GM18909 (cell line): ENCODE measurements around the gene BOC.
A peak's percentile ranks its signal among the peaks of the same experiment; 100 is the strongest.

Experiments
- ATAC-seq: cut with Tn5 transposase; IDR thresholded peaks from one replicate; pipeline ENCODE4 v1.9.1; 2021; ENCODE audit warnings: mild to moderate bottlenecking; ENCODE audit not compliant: unreplicated experiment, poor library complexity

The BOC gene

DNA sequence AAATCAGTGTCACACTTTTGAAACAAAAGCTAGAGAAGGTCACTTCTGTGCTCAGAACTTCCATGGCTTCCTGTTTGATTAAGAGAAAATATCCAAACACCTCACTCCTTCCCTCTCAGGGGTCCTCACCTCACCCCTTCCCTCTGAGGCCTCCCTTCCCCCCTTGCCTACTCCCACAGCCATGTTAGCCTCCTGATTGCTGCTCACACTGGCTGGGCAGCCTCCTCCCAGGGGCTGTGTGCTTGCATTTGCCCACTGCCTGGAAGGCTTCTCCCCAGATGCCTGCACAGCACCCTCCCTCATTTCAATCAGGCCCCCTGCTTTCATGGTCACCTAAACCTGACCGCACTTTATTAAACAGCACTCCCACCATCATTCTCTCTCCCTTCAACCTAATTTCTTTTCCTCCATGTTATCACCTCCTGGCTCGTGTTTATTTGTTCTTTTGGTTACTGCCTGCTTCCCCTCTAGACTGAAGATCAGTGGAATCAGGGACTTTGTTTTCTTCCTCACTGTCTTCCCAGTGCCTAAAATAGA lies 10.4 kb downstream of the BOC start:
- ATAC-seq: no peak

DNA sequence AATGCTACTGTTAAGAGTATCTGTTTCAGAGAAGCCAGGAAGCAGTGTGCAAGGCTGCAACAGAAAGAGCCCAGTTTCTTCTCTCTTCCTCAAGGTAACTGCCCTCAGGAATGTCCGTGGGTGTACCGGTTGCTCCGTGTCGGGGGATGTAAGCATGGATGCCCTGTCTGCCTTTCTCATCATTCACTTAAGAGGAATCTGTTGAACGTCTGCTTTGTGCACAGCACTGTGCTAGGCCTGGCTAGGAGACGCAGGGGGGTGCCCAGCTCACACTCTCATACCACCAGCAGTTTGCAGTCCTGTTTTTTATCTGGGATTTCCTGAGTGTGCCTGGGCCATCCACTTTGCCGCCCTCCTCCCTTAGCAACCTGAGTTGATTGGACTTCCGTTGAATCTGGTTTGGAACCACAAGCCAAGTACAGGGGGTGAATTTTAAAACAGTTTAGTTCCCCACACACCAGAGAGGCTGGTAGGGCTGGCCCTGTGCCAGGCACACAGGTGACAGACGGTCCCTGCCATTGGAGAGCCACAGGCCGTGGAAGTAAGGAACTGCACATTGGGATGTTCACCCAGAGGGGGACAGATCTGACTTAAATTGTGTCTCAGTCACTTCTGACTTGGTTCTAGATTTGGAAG lies 11.2 kb downstream of the BOC start:
- ATAC-seq: no peak

DNA sequence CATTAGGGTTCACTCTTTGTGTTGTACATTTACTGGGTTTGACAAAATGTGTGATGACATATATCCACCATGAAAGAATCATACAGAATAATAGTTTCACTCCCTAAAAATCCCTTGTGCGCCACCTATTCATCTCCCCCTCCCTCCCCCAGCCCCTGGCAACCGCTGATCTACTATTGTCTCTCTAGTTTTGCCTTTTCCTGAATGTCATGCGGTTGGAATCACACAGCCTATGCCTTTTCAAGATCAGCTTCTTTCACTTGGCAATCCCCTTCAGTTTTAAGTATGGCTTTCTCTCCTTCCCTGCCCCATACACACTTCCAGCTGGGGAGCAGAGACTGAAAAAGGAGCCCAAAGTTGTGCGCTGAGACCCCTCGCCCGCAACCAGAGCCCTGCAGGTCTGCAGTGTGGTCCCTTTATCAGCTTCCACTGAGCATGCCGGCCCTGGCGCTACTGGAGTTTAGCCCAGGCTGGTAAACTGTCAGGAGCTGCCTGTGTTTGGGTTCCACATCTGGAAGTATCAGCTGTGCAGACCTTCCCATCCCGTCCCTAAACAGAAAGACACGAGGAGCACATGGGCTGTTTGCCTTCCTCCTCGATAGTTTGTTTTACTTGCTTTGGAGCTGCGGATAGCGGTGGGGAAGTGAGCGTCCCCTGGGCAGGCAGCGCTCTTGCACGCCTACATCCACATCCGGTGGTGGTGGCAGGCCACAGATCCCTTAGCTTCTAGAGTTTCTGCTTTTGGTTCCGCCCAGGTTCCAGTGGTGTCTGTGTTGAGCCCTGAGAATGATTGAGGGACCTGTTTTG lies 12.3 kb downstream of the BOC start:
- ATAC-seq: peak; percentile 91

DNA sequence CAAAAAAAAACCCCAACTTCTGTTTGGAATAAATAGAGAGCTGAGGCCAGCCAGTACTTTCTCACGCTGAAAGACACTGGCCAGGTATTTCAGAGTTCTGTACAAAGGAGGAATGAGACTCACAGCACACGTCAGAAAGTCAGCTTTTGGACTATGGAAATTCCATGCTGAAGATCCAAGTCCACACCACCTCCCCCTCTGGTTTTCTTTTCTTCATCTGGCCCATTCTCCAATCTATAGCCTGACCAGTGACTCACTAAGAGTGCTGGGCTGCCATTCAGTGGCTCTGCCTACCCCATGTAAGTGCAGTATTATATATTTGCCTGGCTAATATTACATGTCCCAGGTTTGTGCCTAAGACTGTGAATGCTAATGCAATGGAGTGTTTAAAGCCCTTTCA lies 13.9 kb downstream of the BOC start:
- no peak for ATAC-seq

DNA sequence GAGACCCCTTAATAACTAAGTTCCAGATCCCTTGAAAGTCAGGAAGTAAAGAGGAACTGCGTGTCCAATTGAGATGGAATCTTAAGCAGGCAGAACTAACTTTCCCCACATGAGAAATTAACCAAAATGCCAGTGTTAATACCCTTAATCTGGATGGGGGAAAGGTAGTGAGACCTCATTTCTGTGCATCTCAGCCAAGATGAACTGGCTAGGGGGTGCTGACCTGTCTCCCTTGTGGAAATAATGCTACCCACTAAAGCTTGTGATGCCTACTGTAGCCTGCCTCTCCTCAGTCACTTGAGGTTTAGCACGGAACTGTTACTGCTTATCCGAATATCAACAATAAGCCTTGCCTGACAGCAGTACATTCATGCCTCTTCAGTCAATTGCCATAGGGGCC lies 15.1 kb downstream of the BOC start:
- ATAC-seq: no peak

DNA sequence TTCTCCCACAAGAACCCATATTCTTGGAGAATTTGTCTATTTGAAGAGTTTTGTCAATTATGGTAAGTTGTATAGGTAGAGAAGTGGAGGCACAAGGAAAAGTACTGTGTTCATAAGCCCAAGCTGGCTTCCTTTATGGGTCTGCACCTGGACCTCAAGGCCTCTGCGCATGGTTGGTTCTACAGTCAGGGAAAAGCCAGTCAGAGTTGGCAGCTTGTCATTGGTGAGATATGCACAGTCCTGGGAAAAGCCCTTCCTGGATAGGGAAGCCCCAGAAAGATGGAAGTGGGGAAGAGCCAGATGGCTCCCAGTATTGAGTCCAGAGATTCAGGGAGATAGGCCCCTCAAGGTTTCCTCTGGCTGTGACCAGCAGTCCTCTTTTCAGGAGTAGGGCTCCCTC lies 15.8 kb downstream of the BOC start:
- ATAC-seq: no peak

DNA sequence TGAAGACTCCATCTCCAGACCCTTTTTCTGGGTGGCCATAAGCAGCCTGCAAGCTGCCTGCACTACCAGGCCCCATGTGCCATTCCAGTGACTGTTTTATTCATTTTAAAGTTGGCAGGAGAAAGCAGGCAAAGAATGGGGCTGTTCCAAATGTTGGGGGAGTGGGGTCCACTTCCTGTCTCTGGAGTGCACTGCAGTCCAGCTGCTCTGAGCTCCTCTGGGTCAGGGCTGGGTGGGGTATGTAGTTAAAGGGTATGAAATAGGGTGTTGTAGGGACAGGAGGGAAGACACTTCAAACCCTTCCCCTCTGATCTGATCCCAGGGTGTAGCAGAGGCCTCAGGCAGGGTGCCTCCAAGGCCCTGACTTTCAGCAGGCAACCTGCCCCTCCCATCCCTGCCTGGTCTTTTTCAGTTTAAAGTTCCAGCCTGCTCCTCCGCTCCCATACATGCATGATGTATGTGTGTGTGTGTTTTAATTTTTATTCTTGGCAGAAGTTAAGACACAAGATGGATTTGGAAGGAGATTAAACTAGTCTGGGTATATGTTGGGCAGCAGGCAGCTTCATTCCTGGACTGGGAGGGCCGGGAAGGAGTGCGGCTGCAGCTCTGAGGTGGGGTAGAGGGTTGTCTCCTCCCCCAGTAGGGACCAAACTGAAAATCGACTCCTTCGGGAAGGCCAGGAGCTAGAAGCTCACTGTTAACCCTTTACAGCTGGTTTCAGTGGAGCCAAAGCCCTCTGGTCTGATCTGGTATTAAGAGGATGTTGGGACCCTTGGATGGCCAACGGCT lies 17.3 kb downstream of the BOC start:
- no peak for ATAC-seq

DNA sequence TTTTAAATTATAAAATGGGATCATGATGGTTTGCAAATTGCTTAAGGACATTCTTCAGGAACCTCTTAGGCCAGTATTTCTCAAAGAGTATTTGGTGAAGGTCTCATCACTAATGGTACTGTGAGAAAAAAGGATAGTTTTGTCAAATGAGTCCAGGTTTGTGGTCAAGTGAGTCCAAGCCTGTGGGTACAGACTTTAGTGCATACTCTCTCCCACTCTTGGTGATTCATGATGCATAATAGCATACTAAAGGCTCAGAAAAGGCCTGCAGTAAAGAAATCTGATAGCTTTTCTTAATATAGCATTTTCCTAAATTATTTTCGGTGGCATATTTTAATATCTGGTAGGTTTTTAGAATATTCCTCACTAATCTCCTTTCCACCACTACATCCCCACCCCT lies 20.0 kb downstream of the BOC start:
- ATAC-seq: no peak

DNA sequence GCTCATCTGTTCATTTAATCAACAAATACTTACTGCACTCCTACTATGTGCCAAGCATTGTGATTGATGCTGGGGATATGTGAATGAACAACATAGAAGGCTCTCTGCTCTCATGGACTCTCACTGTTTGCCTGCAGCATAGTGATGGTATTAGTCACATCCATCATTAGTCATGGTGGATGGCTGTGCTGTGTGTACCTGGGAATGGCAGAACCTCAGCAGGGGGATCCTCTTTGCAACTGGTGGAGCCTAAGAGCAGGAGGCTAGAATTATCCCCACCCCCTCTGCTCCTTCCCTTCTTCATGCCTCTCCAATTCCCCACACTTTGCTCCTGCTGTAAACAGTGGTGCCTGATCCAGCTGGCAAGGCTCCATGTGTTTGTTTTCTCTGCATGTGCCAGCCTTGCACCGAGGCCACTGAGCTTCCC lies 20.5 kb downstream of the BOC start:
- no peak for ATAC-seq

DNA sequence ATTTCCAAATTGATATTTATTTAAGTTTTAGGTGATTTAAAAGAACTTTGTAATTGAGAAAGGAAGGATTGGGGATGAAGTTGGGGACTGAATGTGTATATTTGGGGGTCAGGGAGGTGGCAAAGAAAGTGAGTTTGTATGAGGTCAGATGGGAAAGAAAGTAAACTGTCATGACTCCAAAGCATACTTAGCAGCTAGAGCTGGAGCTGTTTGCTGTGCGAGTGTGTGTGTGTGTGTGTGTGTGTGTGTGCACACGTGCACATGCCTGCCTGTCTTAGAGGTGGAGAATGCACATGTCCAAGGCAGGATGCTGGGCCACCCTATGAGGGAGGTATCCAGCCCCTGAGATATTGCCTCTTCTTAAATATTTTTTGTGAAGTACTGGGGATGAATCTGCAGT lies 21.0 kb downstream of the BOC start:
- no peak for ATAC-seq

DNA sequence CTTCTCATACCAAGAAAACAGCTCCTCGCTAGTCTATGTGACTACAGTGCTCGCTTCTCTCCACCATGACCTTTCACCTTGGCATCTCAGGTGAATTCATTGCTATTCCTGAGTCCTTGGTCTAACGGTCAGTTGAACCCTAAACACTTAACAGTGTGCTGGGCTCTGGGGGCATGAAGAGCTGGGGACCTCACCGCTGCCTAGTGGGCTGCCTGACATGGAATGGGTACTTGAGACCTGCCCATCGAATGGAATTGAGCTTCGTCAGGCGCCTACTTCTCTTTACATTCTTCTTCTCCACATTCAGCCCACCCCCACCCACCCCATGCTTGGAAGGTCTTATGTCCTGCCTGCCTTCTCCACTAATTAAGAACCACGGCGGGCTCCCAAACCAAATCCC lies 22.1 kb downstream of the BOC start:
- ATAC-seq: no peak

DNA sequence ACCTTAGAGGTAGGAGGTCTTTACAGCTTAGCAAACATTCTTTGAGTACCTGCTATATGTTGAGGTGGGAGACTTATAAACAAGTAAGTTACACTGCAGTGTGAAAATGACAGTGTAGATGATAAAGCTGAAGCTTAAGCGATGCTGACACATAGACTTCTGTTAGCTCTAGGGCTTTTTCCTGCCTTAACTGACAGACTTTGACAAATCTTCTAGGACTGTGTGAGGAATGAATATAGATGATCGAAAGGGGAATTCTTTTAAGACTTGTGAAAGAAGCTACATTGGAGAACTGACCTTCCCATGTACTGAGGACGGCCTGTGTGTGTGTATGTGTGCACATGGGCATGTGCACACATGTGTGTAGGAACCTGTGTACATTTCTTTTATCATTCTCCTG lies 22.7 kb downstream of the BOC start:
- no peak for ATAC-seq

DNA sequence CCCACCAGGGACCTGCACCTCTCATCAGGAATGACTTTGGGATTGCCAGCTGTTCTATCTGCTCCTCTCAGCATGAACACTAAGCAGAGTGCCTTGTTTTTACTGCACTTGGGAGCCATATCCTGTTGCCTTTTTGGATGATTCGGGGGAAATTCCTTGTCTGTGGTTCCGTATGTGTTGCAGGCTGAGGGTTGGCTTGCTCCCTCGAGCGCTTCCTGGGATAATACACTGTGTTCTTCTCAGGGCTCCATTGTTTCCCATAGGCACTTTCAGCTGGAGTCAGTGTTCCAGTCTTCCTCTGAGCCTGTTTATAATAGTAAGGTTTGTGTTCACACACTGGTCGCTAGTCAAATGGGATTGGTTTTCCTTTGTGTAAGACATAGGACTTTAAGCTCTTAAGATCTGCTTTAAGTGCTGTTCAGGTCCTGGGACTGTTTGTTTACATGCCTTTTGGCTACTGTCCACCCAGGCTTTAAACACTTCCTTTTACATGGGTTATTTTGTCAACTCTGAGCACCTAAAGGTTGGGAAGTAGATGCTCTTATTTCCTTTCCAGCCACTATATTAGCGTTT lies 23.4 kb downstream of the BOC start:
- ATAC-seq: no peak

DNA sequence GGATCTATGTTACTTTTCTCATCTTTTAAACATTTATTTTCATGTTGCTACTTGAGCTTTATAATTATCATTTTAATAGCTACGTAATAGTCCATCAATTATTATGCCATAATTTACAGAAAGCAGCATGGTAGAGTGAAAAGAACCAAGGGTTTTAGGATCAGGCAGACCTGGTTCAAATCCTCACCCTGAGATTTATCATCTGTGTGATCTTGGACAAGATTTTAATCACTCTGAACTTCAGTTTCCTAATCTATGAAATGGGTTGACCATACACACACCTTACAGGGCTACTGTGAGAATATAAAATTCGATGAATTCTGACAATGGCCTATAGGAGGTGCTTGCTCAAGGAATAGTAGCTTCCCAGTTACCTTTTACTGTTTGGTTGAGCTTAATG lies 27.1 kb downstream of the BOC start:
- no peak for ATAC-seq

DNA sequence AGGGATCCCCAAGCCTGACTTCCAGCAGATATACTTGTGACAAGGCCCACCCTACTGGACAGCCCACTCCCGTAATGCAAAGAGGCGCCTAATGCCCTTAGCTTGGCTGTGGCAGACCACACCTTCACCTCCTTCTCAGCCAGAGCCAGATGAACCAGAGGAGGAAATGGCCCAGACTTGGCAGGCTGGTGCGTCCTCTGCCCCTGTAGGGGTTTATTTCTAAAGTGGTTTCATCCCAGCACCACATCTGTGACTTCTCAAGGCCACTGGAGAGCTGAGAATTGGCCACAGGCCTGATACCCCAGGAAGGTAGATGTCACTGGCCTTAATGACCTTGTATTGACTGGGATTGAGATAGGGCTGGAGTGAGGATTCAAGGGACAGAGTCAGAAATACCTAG lies 29.5 kb downstream of the BOC start:
- no peak for ATAC-seq

DNA sequence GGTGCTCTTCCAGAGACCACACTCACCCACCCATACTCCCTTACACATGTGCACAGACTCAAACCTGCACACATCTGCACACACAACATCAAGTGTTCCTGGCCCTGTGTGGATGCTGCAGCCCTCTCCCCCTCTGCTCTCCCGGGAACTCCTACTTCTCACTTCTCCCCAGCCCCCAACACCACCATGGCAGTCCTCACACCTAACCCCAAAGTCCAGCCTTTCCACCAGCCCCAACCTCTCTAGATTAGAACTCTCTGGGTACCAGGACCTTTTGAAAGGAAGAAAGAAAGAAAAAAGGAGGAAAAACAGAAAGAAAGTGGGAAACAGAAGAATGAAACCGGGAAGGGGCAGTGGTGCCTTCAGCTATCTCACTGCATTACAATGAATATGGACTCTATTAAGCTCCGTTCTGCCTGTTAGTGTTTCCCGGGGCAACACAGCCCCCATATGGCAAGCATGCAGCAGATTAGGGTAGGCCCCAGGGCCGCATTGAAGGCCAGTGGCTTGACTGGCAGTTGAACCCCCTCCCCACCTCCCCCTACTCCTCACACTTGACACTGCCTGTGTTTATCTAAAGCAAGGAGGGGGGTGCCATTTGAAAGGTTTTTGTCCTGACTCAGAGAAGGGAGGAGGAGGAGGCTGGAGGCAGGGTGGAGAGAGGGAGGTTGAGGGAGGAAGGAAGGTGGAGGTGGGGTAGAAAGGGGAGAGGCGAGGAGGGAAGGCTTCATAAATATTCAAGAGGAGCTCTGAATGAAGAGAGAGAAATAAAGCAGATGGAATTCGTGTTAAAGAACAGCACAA lies 30.1 kb downstream of the BOC start:
- no peak for ATAC-seq

DNA sequence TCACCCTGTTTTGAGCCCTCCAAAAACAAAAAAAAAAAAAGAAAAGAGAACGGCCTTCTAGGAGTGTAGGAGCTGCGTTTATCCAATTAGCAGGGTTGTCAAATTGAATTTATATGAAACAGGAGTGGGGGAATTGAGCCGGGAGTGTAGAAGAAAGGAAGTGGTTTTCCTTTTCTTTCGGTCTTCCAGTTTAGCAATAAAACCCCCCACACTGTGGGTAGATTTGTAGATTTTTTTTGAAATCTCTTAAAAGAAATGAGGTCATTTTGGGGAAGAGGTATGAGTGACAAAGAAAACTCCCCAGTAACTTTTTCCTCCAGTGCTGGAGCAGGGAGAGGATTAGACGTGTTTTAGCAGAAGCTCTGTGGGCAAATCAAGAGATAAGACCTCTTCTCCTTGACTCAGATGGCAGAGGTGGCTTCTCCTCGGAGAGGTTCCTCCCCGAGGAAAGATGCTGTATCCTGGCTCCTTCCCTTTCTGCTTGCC lies 30.8 kb downstream of the BOC start:
- ATAC-seq: no peak

DNA sequence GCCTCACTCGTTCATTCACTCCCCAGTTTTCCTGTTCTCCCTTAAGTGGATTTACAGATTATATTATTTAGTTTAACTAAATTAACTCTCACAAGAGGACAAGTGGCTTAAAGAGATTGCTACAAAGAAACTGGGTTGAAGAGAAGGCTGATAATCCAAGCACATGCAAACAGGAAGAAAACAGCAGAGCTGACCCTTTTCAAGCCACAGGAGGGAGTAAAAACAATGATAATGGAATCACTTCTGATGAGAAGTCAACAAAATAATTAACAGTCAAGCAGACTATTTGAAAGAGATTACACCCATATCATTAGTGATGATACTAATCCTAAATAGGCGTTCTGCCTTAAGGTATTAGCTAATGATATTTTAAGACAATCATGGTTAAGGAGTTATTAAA lies 31.7 kb downstream of the BOC start:
- ATAC-seq: no peak

DNA sequence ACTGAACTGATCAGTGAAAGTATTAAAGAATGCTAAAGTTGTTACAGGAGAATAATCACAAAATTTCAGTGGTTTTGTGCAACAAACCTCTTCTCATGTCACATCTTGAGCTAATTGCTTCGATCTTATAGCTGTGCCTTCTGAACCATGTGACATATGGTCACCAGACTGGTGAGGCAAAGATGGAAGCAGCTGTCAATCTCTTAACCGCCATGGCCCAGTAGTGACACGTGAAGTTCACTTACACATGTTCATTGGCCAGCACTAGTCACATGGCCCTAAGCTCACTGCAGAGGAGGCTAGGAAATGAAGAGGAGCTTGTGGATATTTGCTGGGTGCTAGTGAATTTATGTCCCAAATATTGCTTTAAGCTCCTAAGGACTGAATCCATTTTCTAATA lies 32.5 kb downstream of the BOC start:
- ATAC-seq: no peak

DNA sequence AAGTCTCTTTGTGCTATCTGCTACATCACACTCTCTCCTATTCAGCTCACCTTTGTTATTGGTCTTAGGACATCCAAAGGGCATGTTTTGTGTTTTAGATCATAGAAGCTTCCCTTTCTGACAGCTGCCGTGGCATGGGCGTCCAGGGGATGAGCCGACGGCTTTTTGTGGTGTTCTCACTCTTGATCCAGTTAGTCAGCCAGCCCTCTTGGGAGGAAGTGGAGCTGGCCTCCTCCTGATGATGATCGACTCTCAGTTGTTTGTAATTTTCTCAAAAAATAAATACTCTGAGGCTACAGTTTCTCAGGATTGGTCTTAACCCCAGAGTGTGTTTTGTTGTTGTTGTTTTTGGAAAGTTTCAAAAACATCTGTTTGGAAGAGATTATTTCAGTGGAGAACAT lies 34.4 kb downstream of the BOC start:
- ATAC-seq: no peak
